A549 (cell line): ENCODE data around the gene SMARCB1. TPM values are rescaled to one million over a fixed set of nuclear protein-coding genes. Genes with fewer than 3 reads are reported as not detected.

Source experiments
- ATAC-seq, 2 experiments: fragments of 200-7000 bp in 1 of 2; fragments of >200 bp in 1 of 2; cut with Nextera tagmentation in 1 of 2; cut with Tn5 transposase in 1 of 2; 3 replicates each; pipeline versions ENCODE4 v1.8.0 to v1.9.1; 2018 to 2020; ENCODE audit warnings: mild to moderate bottlenecking in 1 of 2, moderate library complexity in 1 of 2
- CTCF ChIA-PET: fragments of 300-600 bp; sonication (Branson Sonifier 250); formaldehyde crosslinking; extraction: SDS; loops from one replicate; lab custom pipeline; 2021; ENCODE audit warnings: antibody characterized with exemption, inconsistent platforms; lab: Yijun Ruan, JAX
- POLR2A ChIA-PET: fragments of 350-600 bp; formaldehyde crosslinking; extraction: SDS; loops from one replicate; lab custom pipeline; 2021; ENCODE audit warnings: antibody characterized with exemption, inconsistent platforms; lab: Yijun Ruan, JAX
- DNase-seq, 2 experiments: peaks; one replicate each; pipeline versions ENCODE4 v3.0.0 to v3.0.0-alpha.2; 2011 to 2016; ENCODE audit warnings: low read depth in 1 of 2, low spot score in 1 of 2
- FAIRE-seq: peaks from 2 replicates; lab custom pipeline; 2011; peaks lifted over from hg19 to GRCh38; lab: Jason Lieb, UNC
- H3K27ac ChIP-seq, 2 experiments: fragments of >200 bp; sonication (Bioruptor Twin); formaldehyde crosslinking; 3 replicates each; pipeline ENCODE4 v1.5.1; 2016 to 2017
- H3K4me1 ChIP-seq: fragments of >200 bp; sonication (Bioruptor Twin); formaldehyde crosslinking; 3 replicates; pipeline ENCODE4 v1.6.1; 2016
- H3K4me2 ChIP-seq: fragments of >200 bp; sonication (Bioruptor Twin); formaldehyde crosslinking; 3 replicates; pipeline ENCODE4 v1.6.1; 2016
- H3K4me3 ChIP-seq: fragments of >200 bp; sonication (Bioruptor Twin); formaldehyde crosslinking; 3 replicates; pipeline ENCODE4 v1.5.1; 2016
- H3K9me3 ChIP-seq: fragments of >200 bp; sonication (Bioruptor Twin); formaldehyde crosslinking; 3 replicates; pipeline ENCODE4 v1.6.1; 2016
- BHLHE40 ChIP-seq: IDR thresholded peaks from 2 replicates; pipeline ENCODE4 v1.6.1; 2012; ENCODE audit warnings: low read depth, low read length, inconsistent platforms
- EHF ChIP-seq: fragments of 250-450 bp; sonication (Bioruptor Pico); IDR thresholded peaks from 2 replicates; pipeline ENCODE4 v1.5.0; 2020; ENCODE audit warnings: mild to moderate bottlenecking
- EHMT2 ChIP-seq: fragments of 200-600 bp; sonication (generic); IDR thresholded peaks from 2 replicates; pipeline ENCODE4 v1.6.1; 2016; ENCODE audit warnings: antibody characterized with exemption, low read depth, mild to moderate bottlenecking, moderate library complexity
- FOXS1 ChIP-seq: fragments of 250-450 bp; sonication (Bioruptor Pico); IDR thresholded peaks from 2 replicates; pipeline ENCODE4 v1.5.0; 2020; ENCODE audit warnings: mild to moderate bottlenecking, moderate library complexity
- HES2 ChIP-seq: fragments of >200 bp; sonication (Bioruptor Twin); formaldehyde crosslinking; IDR thresholded peaks from 2 replicates; pipeline ENCODE4 v1.6.1; 2016
- HEYL ChIP-seq: fragments of 250-450 bp; sonication (Bioruptor Pico); IDR thresholded peaks from 2 replicates; pipeline ENCODE4 v1.8.0; 2021; ENCODE audit warnings: mild to moderate bottlenecking, moderate library complexity
- HOXA7 ChIP-seq: fragments of 250-450 bp; sonication (Bioruptor Pico); IDR thresholded peaks from 2 replicates; pipeline ENCODE4 v1.5.0; 2020; ENCODE audit warnings: mild to moderate bottlenecking, moderate library complexity
- HOXB5 ChIP-seq: fragments of 250-450 bp; sonication (Bioruptor Pico); IDR thresholded peaks from 2 replicates; pipeline ENCODE4 v1.5.0; 2020; ENCODE audit warnings: mild to moderate bottlenecking, moderate library complexity
- JUNB ChIP-seq: fragments of >200 bp; sonication (Bioruptor Twin); formaldehyde crosslinking; IDR thresholded peaks from 2 replicates; pipeline ENCODE4 v1.6.1; 2016
- MAX ChIP-seq: IDR thresholded peaks from 2 replicates; pipeline ENCODE4 v1.6.1; 2012
- MAZ ChIP-seq: fragments of 150-350 bp; IDR thresholded peaks from 2 replicates; pipeline ENCODE4 v1.6.1; 2014; ENCODE audit warnings: antibody characterized with exemption, low read depth, low read length, borderline replicate concordance
- MYC ChIP-seq: IDR thresholded peaks from 2 replicates; pipeline ENCODE4 v1.6.1; 2012; ENCODE audit warnings: mild to moderate bottlenecking, inconsistent platforms, low read length, improper control_type of control experiment, borderline replicate concordance
- NPAS2 ChIP-seq: fragments of 250-450 bp; sonication (Bioruptor Pico); IDR thresholded peaks from 2 replicates; pipeline ENCODE4 v1.8.0; 2022; ENCODE audit warnings: mild to moderate bottlenecking, moderate library complexity, borderline replicate concordance
- POLR2AphosphoS2 ChIP-seq: conservative IDR thresholded peaks from 2 replicates; pipeline ENCODE4 v1.6.1; 2012; ENCODE audit warnings: low read length, improper control_type of control experiment, inconsistent platforms
- RCOR1 ChIP-seq: fragments of 150-350 bp; IDR thresholded peaks from 2 replicates; pipeline ENCODE4 v1.6.1; 2014; ENCODE audit warnings: antibody characterized with exemption, low read length, low read depth
- SMC3 ChIP-seq: fragments of >200 bp; sonication (Bioruptor Twin); formaldehyde crosslinking; IDR thresholded peaks from 3 replicates; pipeline ENCODE4 v1.6.1; 2018; ENCODE audit warnings: inconsistent platforms
- TFCP2L1 ChIP-seq: fragments of 250-450 bp; sonication (Bioruptor Pico); IDR thresholded peaks from 2 replicates; pipeline ENCODE4 v1.5.0; 2021; ENCODE audit warnings: mild to moderate bottlenecking
- TP53 ChIP-seq: fragments of 250-450 bp; sonication (Bioruptor Pico); IDR thresholded peaks from 2 replicates; pipeline ENCODE4 v1.5.0; 2021; ENCODE audit warnings: mild to moderate bottlenecking, moderate library complexity
- ZNF302 ChIP-seq: fragments of 250-450 bp; sonication (Bioruptor Pico); IDR thresholded peaks from 2 replicates; pipeline ENCODE4 v1.9.0; 2021; ENCODE audit warnings: inconsistent platforms, mild to moderate bottlenecking, moderate library complexity
- WGBS: methylation state at CpG from one replicate; pipeline ENCODE4 v1.1.6; 2017; ENCODE audit errors: missing lambda C conversion rate; 5-methylcytosine and 5-hydroxymethylcytosine counted together
- polyA plus RNA-seq, 4 experiments: library from polyadenylated mRNA; depleted of rRNA in 3 of 4; stranded (reverse); fragments of >200 nt; fragmentation: RNase III in 1 of 4; extraction: RNeasy Plus Mini Kit Qiagen cat#74134 plus additional on column Dnase treatment in 1 of 4; gene quantifications; 2 replicates in 3 of 4; 3 replicates in 1 of 4; pipeline ENCODE4 v1.2.3, GENCODE V29; 2011 to 2017
- TF ChIP-seq, protein P1 (sequence below): fragments of 150-350 bp; IDR thresholded peaks from 2 replicates; pipeline ENCODE4 v1.6.1; 2014; ENCODE audit warnings: low read depth, mild to moderate bottlenecking, low read length
- TF ChIP-seq, protein P2 (sequence below): IDR thresholded peaks from 2 replicates; pipeline ENCODE4 v1.6.1; 2012
- TF ChIP-seq, protein P3 (sequence below): fragments of >200 bp; sonication (Bioruptor Twin); formaldehyde crosslinking; IDR thresholded peaks from 3 replicates; pipeline ENCODE4 v1.5.1; 2016
- TF ChIP-seq, protein P4 (sequence below): fragments of 450-650 bp; IDR thresholded peaks from 2 replicates; pipeline ENCODE4 v1.6.1; 2014; ENCODE audit warnings: antibody characterized with exemption

Gene SMARCB1
- polyA plus RNA-seq, 2 of the 4 experiments (the other 2 are of a cell fraction) = 65.6 to 133 TPM

GRCh38 chr22:23791738-23792645 is 5.2 kb downstream of the SMARCB1 start:
- FAIRE-seq (no peak), DNase-seq (no peak), ATAC-seq (no peak)
- no peaks in the 10 kb centered on the region for H3K9me3 ChIP-seq
- no peak overlapping the region for H3K4me2 ChIP-seq
- POLR2A ChIA-PET = no interaction called here
- CTCF ChIA-PET = interaction anchor here (1.5 kb wide), 1 partner anchor 57 kb away, joined by 7 read pairs; no protein-coding TSS in a partner anchor
- H3K4me3 ChIP-seq = no peak overlapping the region
- TF ChIP-seq TP53 (CRISPR knock-in tag) (no peak), POLR2AphosphoS2 (no peak), EHMT2 (no peak), HOXB5 (CRISPR knock-in tag) (no peak), ZNF302 (CRISPR knock-in tag) (no peak), MAX (no peak)
- TF ChIP-seq, protein P1, sequence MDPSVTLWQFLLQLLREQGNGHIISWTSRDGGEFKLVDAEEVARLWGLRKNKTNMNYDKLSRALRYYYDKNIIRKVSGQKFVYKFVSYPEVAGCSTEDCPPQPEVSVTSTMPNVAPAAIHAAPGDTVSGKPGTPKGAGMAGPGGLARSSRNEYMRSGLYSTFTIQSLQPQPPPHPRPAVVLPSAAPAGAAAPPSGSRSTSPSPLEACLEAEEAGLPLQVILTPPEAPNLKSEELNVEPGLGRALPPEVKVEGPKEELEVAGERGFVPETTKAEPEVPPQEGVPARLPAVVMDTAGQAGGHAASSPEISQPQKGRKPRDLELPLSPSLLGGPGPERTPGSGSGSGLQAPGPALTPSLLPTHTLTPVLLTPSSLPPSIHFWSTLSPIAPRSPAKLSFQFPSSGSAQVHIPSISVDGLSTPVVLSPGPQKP = no peak
- peaks cover 9% of the 10 kb centered on the region; the same call in 2 of the 3 replicates for H3K4me1 ChIP-seq
- 90% methylated on average over 21 of the region's 25 CpGs for WGBS
- no peak overlapping the region for H3K27ac ChIP-seq

GRCh38 chr22:23793326-23793725 is 6.6 kb downstream of the SMARCB1 start:
- Histone ChIP-seq H3K4me2 (no peak overlapping the region), H3K4me1 (peaks cover 4% of the 10 kb centered on the region; the same call in 2 of the 3 replicates), H3K4me3 (no peak overlapping the region), H3K9me3 (no peaks in the 10 kb centered on the region), H3K27ac (no peak overlapping the region)
- DNase-seq (no peak), ATAC-seq (no peak), FAIRE-seq (no peak)
- TF ChIP-seq EHF (CRISPR knock-in tag) = no peak
- no peak for TF ChIP-seq JUNB
- TF ChIP-seq, protein P1 = no peak
- no peak for TF ChIP-seq EHMT2
- TF ChIP-seq, protein P2, sequence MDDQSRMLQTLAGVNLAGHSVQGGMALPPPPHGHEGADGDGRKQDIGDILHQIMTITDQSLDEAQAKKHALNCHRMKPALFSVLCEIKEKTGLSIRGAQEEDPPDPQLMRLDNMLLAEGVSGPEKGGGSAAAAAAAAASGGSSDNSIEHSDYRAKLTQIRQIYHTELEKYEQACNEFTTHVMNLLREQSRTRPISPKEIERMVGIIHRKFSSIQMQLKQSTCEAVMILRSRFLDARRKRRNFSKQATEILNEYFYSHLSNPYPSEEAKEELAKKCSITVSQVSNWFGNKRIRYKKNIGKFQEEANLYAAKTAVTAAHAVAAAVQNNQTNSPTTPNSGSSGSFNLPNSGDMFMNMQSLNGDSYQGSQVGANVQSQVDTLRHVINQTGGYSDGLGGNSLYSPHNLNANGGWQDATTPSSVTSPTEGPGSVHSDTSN = no peak
- TF ChIP-seq MYC = no peak
- TF ChIP-seq, protein P3, sequence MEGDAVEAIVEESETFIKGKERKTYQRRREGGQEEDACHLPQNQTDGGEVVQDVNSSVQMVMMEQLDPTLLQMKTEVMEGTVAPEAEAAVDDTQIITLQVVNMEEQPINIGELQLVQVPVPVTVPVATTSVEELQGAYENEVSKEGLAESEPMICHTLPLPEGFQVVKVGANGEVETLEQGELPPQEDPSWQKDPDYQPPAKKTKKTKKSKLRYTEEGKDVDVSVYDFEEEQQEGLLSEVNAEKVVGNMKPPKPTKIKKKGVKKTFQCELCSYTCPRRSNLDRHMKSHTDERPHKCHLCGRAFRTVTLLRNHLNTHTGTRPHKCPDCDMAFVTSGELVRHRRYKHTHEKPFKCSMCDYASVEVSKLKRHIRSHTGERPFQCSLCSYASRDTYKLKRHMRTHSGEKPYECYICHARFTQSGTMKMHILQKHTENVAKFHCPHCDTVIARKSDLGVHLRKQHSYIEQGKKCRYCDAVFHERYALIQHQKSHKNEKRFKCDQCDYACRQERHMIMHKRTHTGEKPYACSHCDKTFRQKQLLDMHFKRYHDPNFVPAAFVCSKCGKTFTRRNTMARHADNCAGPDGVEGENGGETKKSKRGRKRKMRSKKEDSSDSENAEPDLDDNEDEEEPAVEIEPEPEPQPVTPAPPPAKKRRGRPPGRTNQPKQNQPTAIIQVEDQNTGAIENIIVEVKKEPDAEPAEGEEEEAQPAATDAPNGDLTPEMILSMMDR = no peak
- TF ChIP-seq SMC3 = no peak
- TF ChIP-seq FOXS1 (CRISPR knock-in tag) = no peak
- TF ChIP-seq HES2 = no peak
- TF ChIP-seq, protein P4, sequence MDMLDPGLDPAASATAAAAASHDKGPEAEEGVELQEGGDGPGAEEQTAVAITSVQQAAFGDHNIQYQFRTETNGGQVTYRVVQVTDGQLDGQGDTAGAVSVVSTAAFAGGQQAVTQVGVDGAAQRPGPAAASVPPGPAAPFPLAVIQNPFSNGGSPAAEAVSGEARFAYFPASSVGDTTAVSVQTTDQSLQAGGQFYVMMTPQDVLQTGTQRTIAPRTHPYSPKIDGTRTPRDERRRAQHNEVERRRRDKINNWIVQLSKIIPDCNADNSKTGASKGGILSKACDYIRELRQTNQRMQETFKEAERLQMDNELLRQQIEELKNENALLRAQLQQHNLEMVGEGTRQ = no peak
- TF ChIP-seq BHLHE40 = no peak
- TF ChIP-seq RCOR1 = no peak
- no peak for TF ChIP-seq HEYL (CRISPR knock-in tag)
- TF ChIP-seq MAZ = no peak
- no peak for TF ChIP-seq NPAS2 (CRISPR knock-in tag)
- TF ChIP-seq TFCP2L1 = no peak
- no peak for TF ChIP-seq TP53 (CRISPR knock-in tag)
- TF ChIP-seq HOXA7 (CRISPR knock-in tag) = no peak
- POLR2A ChIA-PET = interaction anchor here (0.7 kb wide), 1 partner anchor 28 kb away, joined by 4 read pairs; no protein-coding TSS in a partner anchor
- CTCF ChIA-PET = interaction anchor here (1.5 kb wide), 1 partner anchor 56 kb away, joined by 7 read pairs; no protein-coding TSS in a partner anchor
- 92% methylated on average over 8 of the region's 8 CpGs for WGBS
